Measurements from ENCODE around the gene UNK. TPM values are rescaled to one million over a fixed set of nuclear protein-coding genes. Genes with fewer than 3 reads are reported as not detected.

The UNK gene
- total and polyA plus RNA-seq, 2 of the 13 experiments (the other 11 are each of a cell fraction or from before 2014, with no cell fraction given): 31.6 to 33.0 TPM

DNA sequence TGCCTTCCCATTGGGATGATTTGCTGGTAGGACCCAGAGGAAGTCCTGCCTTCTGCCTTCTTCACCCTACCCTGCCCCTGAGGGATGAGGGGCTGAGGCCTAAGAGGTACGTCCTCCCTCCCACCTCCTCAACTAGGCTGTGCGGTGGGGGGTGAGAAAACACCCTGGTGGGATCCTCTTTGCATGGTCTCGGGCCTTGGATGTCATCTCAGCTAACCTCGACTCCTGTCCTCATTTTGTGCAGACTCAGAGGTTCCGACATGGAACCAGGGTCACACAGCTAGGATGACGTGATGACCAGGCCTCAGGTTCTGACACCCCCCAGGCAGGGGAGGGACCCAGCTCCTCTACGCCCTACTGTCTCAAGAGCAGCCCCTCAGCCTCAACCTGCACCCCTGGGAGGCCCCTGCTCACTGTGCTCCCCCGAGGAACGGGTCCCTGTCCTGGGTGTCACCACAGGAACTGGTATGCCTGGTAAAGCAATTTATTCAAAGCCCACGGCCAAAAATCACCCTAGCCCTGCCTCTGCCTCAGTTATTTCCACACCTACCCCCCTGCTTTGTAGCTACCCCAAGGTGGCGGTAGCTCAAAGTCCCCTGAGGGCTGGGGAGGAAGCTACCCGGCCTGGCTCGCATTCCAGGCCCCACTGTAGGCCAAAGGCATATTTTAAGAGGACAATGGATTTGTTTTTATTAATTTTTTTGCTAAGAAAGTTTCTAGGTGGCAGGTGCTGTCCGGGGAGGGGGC, 42.1 kb downstream of the UNK start (continued):
- TF ChIP-seq, protein P1, sequence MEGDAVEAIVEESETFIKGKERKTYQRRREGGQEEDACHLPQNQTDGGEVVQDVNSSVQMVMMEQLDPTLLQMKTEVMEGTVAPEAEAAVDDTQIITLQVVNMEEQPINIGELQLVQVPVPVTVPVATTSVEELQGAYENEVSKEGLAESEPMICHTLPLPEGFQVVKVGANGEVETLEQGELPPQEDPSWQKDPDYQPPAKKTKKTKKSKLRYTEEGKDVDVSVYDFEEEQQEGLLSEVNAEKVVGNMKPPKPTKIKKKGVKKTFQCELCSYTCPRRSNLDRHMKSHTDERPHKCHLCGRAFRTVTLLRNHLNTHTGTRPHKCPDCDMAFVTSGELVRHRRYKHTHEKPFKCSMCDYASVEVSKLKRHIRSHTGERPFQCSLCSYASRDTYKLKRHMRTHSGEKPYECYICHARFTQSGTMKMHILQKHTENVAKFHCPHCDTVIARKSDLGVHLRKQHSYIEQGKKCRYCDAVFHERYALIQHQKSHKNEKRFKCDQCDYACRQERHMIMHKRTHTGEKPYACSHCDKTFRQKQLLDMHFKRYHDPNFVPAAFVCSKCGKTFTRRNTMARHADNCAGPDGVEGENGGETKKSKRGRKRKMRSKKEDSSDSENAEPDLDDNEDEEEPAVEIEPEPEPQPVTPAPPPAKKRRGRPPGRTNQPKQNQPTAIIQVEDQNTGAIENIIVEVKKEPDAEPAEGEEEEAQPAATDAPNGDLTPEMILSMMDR (CRISPR knock-in tag; IDR thresholded peaks at IDR 0.05): peak; percentile 45
- TF ChIP-seq, protein P2, sequence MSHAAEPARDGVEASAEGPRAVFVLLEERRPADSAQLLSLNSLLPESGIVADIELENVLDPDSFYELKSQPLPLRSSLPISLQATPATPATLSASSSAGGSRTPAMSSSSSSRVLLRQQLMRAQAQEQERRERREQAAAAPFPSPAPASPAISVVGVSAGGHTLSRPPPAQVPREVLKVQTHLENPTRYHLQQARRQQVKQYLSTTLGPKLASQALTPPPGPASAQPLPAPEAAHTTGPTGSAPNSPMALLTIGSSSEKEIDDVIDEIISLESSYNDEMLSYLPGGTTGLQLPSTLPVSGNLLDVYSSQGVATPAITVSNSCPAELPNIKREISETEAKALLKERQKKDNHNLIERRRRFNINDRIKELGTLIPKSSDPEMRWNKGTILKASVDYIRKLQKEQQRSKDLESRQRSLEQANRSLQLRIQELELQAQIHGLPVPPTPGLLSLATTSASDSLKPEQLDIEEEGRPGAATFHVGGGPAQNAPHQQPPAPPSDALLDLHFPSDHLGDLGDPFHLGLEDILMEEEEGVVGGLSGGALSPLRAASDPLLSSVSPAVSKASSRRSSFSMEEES (CRISPR knock-in tag; IDR thresholded peaks at IDR 0.05): no peak
- TF ChIP-seq ZNF253 (CRISPR knock-in tag; IDR thresholded peaks at IDR 0.05; ENCODE audit: borderline replicate concordance) (no peak), ZNF138 (CRISPR knock-in tag; IDR thresholded peaks at IDR 0.05; ENCODE audit: low read depth) (0 out of 2 replicates have a peak, but pooled peaks have one; percentile 30), ZSCAN25 (CRISPR knock-in tag; IDR thresholded peaks at IDR 0.05) (no peak), TCF7 (IDR thresholded peaks at IDR 0.05; ENCODE audit: low read depth) (no peak), ZNF230 (CRISPR knock-in tag; IDR thresholded peaks at IDR 0.05) (no peak; the same call in 1 of the 2 replicates), POLR2A (IDR thresholded peaks at IDR 0.05; ENCODE audit: insufficient read depth in 1 of 2, low read depth in 2 of 2, low read length in 2 of 2) (no peak), ZNF747 (CRISPR knock-in tag; IDR thresholded peaks at IDR 0.05; ENCODE audit: borderline replicate concordance) (no peak), ZNF749 (CRISPR knock-in tag; IDR thresholded peaks at IDR 0.05; ENCODE audit: borderline replicate concordance) (no peak), NR2F1 (CRISPR knock-in tag; IDR thresholded peaks at IDR 0.05) (no peak), HMGA1 (CRISPR knock-in tag; conservative IDR thresholded peaks at IDR 0.05) (no peak)
- TF ChIP-seq, protein P3, sequence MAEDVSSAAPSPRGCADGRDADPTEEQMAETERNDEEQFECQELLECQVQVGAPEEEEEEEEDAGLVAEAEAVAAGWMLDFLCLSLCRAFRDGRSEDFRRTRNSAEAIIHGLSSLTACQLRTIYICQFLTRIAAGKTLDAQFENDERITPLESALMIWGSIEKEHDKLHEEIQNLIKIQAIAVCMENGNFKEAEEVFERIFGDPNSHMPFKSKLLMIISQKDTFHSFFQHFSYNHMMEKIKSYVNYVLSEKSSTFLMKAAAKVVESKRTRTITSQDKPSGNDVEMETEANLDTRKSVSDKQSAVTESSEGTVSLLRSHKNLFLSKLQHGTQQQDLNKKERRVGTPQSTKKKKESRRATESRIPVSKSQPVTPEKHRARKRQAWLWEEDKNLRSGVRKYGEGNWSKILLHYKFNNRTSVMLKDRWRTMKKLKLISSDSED (CRISPR knock-in tag; IDR thresholded peaks at IDR 0.05): no peak
- TF ChIP-seq, protein P4, sequence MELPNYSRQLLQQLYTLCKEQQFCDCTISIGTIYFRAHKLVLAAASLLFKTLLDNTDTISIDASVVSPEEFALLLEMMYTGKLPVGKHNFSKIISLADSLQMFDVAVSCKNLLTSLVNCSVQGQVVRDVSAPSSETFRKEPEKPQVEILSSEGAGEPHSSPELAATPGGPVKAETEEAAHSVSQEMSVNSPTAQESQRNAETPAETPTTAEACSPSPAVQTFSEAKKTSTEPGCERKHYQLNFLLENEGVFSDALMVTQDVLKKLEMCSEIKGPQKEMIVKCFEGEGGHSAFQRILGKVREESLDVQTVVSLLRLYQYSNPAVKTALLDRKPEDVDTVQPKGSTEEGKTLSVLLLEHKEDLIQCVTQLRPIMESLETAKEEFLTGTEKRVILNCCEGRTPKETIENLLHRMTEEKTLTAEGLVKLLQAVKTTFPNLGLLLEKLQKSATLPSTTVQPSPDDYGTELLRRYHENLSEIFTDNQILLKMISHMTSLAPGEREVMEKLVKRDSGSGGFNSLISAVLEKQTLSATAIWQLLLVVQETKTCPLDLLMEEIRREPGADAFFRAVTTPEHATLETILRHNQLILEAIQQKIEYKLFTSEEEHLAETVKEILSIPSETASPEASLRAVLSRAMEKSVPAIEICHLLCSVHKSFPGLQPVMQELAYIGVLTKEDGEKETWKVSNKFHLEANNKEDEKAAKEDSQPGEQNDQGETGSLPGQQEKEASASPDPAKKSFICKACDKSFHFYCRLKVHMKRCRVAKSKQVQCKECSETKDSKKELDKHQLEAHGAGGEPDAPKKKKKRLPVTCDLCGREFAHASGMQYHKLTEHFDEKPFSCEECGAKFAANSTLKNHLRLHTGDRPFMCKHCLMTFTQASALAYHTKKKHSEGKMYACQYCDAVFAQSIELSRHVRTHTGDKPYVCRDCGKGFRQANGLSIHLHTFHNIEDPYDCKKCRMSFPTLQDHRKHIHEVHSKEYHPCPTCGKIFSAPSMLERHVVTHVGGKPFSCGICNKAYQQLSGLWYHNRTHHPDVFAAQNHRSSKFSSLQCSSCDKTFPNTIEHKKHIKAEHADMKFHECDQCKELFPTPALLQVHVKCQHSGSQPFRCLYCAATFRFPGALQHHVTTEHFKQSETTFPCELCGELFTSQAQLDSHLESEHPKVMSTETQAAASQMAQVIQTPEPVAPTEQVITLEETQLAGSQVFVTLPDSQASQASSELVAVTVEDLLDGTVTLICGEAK (IDR thresholded peaks at IDR 0.05): no peak
- TF ChIP-seq, protein P4 (CRISPR knock-in tag; IDR thresholded peaks at IDR 0.05): no peak

All from HepG2 (cell line).